Right kidney (tissue), 1 donor: ENCODE measurements around the gene GPRASP1.

Experiments used
- DNase-seq: peaks from one replicate; pipeline ENCODE4 v3.0.0-alpha.2; 2016

GPRASP1 gene

GRCh38 chrX:102697494-102697893 is 46.2 kb downstream of the GPRASP1 start:
- DNase-seq: no peak
